H9 (cell line): Measurements from ENCODE around the gene GRWD1. TPM values are rescaled to one million over a fixed set of nuclear protein-coding genes. Genes with fewer than 3 reads are reported as not detected.

Source experiments
- DNase-seq: peaks from one replicate; pipeline ENCODE4 v3.0.0-alpha.2; 2017
- H2AFZ ChIP-seq: one replicate; pipeline ENCODE4 v1.6.1; 2013; ENCODE audit warnings: mild to moderate bottlenecking, low read length, control low read depth, moderate library complexity
- H2AK5ac ChIP-seq: 2 replicates; pipeline ENCODE4 v1.6.1; 2013; ENCODE audit warnings: low read length, control low read depth, mixed read lengths; ENCODE audit not compliant: insufficient read length
- H2BK120ac ChIP-seq: one replicate; pipeline ENCODE4 v1.6.1; 2013; ENCODE audit warnings: low read depth, mild to moderate bottlenecking, low read length, control low read depth, inconsistent platforms; ENCODE audit not compliant: poor library complexity, severe bottlenecking
- H2BK12ac ChIP-seq: 2 replicates; pipeline ENCODE4 v1.6.1; 2013; ENCODE audit warnings: low read length, control low read depth, mixed read lengths, low read depth; ENCODE audit not compliant: insufficient read length
- H2BK15ac ChIP-seq: 2 replicates; pipeline ENCODE4 v1.6.1; 2013; ENCODE audit warnings: low read depth, low read length, control low read depth
- H2BK20ac ChIP-seq: one replicate; pipeline ENCODE4 v1.6.1; 2013; ENCODE audit warnings: low read depth, mild to moderate bottlenecking, low read length, control low read depth, inconsistent platforms; ENCODE audit not compliant: poor library complexity, severe bottlenecking
- H2BK5ac ChIP-seq: 2 replicates; pipeline ENCODE4 v1.6.1; 2013; ENCODE audit warnings: low read length, control low read depth, mixed read lengths; ENCODE audit not compliant: insufficient read length
- H3K14ac ChIP-seq: 2 replicates; pipeline ENCODE4 v1.6.1; 2013; ENCODE audit warnings: low read length, control low read depth; ENCODE audit not compliant: insufficient read depth
- H3K18ac ChIP-seq: 2 replicates; pipeline ENCODE4 v1.6.1; 2013; ENCODE audit warnings: low read depth, mild to moderate bottlenecking, mixed read lengths, low read length, control low read depth; ENCODE audit not compliant: insufficient read length
- H3K23ac ChIP-seq: 2 replicates; pipeline ENCODE4 v1.6.1; 2013; ENCODE audit warnings: low read length, control low read depth, mixed read lengths, low read depth; ENCODE audit not compliant: insufficient read length
- H3K23me2 ChIP-seq: 2 replicates; pipeline ENCODE4 v1.6.1; 2013; ENCODE audit warnings: low read depth, mild to moderate bottlenecking, mixed read lengths, low read length, control low read depth; ENCODE audit not compliant: insufficient read length, poor library complexity, severe bottlenecking
- H3K27ac ChIP-seq: 2 replicates; pipeline ENCODE4 v1.5.1; 2013; ENCODE audit warnings: low read length, control low read depth, mixed read lengths, low read depth; ENCODE audit not compliant: insufficient read length
- H3K27me3 ChIP-seq: 2 replicates; pipeline ENCODE4 v1.6.1; 2013; ENCODE audit warnings: low read length, control low read depth, inconsistent platforms; ENCODE audit not compliant: insufficient read depth
- H3K4ac ChIP-seq: 2 replicates; pipeline ENCODE4 v1.6.1; 2013; ENCODE audit warnings: low read depth, mild to moderate bottlenecking, control low read depth, inconsistent platforms, low read length, moderate library complexity
- H3K4me1 ChIP-seq: 2 replicates; pipeline ENCODE4 v1.6.1; 2013; ENCODE audit warnings: low read length, control low read depth, inconsistent platforms; ENCODE audit not compliant: insufficient read depth
- H3K4me2 ChIP-seq: 2 replicates; pipeline ENCODE4 v1.6.1; 2013; ENCODE audit warnings: low read length, control low read depth, mixed read lengths; ENCODE audit not compliant: insufficient read length, insufficient read depth
- H3K56ac ChIP-seq: 2 replicates; pipeline ENCODE4 v1.6.1; 2013; ENCODE audit warnings: low read depth, mild to moderate bottlenecking, mixed read lengths, low read length, control low read depth; ENCODE audit not compliant: insufficient read length
- H3K79me1 ChIP-seq: 2 replicates; pipeline ENCODE4 v1.6.1; 2013; ENCODE audit warnings: low read depth, mild to moderate bottlenecking, moderate library complexity, low read length, control low read depth, inconsistent platforms; ENCODE audit not compliant: insufficient read depth, poor library complexity, severe bottlenecking
- H3K79me2 ChIP-seq: 2 replicates; pipeline ENCODE4 v1.6.1; 2013; ENCODE audit warnings: low read length, control low read depth, inconsistent platforms; ENCODE audit not compliant: insufficient read depth
- H3K9ac ChIP-seq: 2 replicates; pipeline ENCODE4 v1.6.1; 2013; ENCODE audit warnings: low read length, control low read depth, mixed read lengths; ENCODE audit not compliant: insufficient read length; ENCODE audit errors: extremely low read depth
- H3K9me3 ChIP-seq: one replicate; pipeline ENCODE4 v1.6.1; 2013; ENCODE audit warnings: low read depth, low read length, inconsistent platforms; ENCODE audit not compliant: control insufficient read depth
- H3T11ph ChIP-seq: one replicate; pipeline ENCODE4 v1.6.1; 2013; ENCODE audit warnings: mild to moderate bottlenecking, low read length, control low read depth, inconsistent platforms
- H4K20me1 ChIP-seq: one replicate; pipeline ENCODE4 v1.6.1; 2013; ENCODE audit not compliant: control insufficient read depth, insufficient read length, insufficient read depth
- H4K5ac ChIP-seq: 2 replicates; pipeline ENCODE4 v1.6.1; 2013; ENCODE audit warnings: low read depth, mild to moderate bottlenecking, mixed read lengths, low read length, control low read depth; ENCODE audit not compliant: insufficient read length
- H4K8ac ChIP-seq: replicated peaks from 2 replicates; pipeline ENCODE4 v1.6.1; 2013; ENCODE audit warnings: low read length, control low read depth, mixed read lengths, low read depth; ENCODE audit not compliant: insufficient read length
- H4K91ac ChIP-seq: 2 replicates; pipeline ENCODE4 v1.6.1; 2013; ENCODE audit warnings: low read depth, mild to moderate bottlenecking, moderate library complexity, mixed read lengths, low read length, control low read depth; ENCODE audit not compliant: insufficient read length
- H3K27ac Mint-ChIP-seq, 3 experiments: 2 replicates in 2 of 3; 3 replicates in 1 of 3; pipeline ENCODE4 v1.8.0; 2020 to 2021; ENCODE audit warnings: mixed read lengths in 3 of 3, mild to moderate bottlenecking in 1 of 3, moderate library complexity in 1 of 3
- H3K27me3 Mint-ChIP-seq: 2 replicates; pipeline ENCODE4 v1.8.0; 2021; ENCODE audit warnings: low read depth, mild to moderate bottlenecking, moderate library complexity, mixed read lengths
- H3K36me3 Mint-ChIP-seq, 3 experiments: 2 replicates in 2 of 3; 3 replicates in 1 of 3; pipeline ENCODE4 v1.8.0; 2020 to 2021; ENCODE audit warnings: low read depth in 3 of 3, mixed read lengths in 3 of 3; ENCODE audit not compliant: insufficient read depth in 1 of 3
- H3K4me1 Mint-ChIP-seq, 2 experiments: 2 replicates each; pipeline ENCODE4 v1.8.0; 2020; ENCODE audit warnings: mixed read lengths in 2 of 2
- H3K4me3 Mint-ChIP-seq, 2 experiments: 2 replicates in 1 of 2; 3 replicates in 1 of 2; pipeline ENCODE4 v1.8.0; 2020 to 2021; ENCODE audit warnings: mild to moderate bottlenecking in 2 of 2, mixed read lengths in 2 of 2, moderate library complexity in 1 of 2
- H3K9me3 Mint-ChIP-seq, 2 experiments: 2 replicates in 1 of 2; 3 replicates in 1 of 2; pipeline ENCODE4 v1.8.0; 2020; ENCODE audit warnings: mild to moderate bottlenecking in 2 of 2, mixed read lengths in 2 of 2, moderate library complexity in 1 of 2
- WGBS: extraction: QIAGEN DNeasy Blood & Tissue Kit; methylation state at CpG from one replicate; pipeline ENCODE4 v1.1.7; 2013; ENCODE audit warnings: missing lambda C conversion rate, low lambda C conversion rate, mixed read lengths; ENCODE audit not compliant: insufficient read length; ENCODE audit errors: extremely low coverage; 5-methylcytosine and 5-hydroxymethylcytosine counted together
- total RNA-seq: library from RNA; stranded (reverse); gene quantifications from 2 replicates; pipeline ENCODE4 v1.2.1, GENCODE V29; 2021
- TF ChIP-seq, protein P1 (sequence below): fragments of 200-600 bp; sonication (generic); conservative IDR thresholded peaks from 3 replicates; pipeline ENCODE4 v1.8.0; 2021; ENCODE audit warnings: antibody characterized with exemption, mild to moderate bottlenecking

The GRWD1 gene
- total RNA-seq, 1 experiment from 2014 or later: 92.0 TPM

DNA sequence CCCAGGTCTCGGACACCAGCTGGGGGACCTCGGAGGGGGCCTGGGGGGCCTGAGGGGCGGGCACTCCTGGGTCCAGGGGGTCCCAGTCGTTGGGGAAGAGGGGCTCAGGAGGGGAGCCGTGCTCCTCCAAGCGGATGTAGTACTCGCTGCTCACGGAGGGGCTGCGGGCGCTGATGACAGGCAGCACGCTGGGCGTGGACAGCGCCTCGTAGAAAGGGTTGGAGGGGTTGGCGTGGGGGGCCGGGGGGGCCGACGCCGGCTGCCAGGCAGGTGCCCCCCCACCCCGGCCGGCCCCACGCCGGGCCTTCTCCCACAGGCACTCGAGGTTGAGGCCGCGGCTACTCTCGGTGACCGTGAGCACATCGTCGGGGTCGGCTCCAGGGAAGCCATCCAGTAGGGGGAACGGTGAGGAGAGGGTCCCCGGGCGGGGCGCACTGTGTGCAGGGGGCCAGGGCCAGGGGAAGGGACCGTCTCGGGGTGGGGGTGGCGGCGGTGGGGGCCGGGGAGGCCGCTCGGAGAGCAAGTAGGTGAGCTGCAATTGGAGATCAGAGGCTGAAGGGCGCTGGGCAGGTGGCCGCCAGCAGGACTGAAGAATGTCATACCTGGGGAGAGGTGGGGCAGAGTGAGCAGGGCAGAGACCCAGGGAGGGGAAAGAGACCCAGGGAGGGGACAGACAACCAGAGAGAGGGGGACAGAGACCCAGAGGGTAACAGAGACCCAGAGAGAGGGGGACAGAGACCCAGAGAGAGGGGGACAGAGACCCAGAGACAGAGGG lies 53.7 kb downstream of the GRWD1 start:
- Histone ChIP-seq H3K14ac (no peak overlapping the region), H3K27ac (no peak overlapping the region), H3K18ac (no peak overlapping the region), H4K20me1 (no peaks in the 10 kb centered on the region), H3K56ac (no peak overlapping the region), H3K4ac (no peak overlapping the region), H3K4me2 (no peak overlapping the region), H2BK5ac (no peak overlapping the region), H3K27me3 (no peaks in the 10 kb centered on the region), H4K91ac (no peak overlapping the region), H3K9me3 (no peaks in the 10 kb centered on the region), H2AK5ac (no peak overlapping the region), H3K23me2 (peaks cover 12% of the 10 kb centered on the region), H3T11ph (no peak overlapping the region), H3K9ac (no peak overlapping the region), H4K8ac (no peak overlapping the region), H2BK15ac (no peak overlapping the region), H2BK12ac (no peak overlapping the region), H4K5ac (no peak overlapping the region), H3K4me1 (no peaks in the 10 kb centered on the region), H2BK20ac (no peak overlapping the region), H2BK120ac (no peak overlapping the region), H2AFZ (no peak overlapping the region), H3K79me1 (no peaks in the 10 kb centered on the region), H3K79me2 (no peaks in the 10 kb centered on the region), H3K23ac (no peak overlapping the region)
- H3K9me3 Mint-ChIP-seq: no peaks in the 10 kb centered on the region; a peak in 1 of 5 replicates
- peaks cover 11% of the 10 kb centered on the region for H3K27me3 Mint-ChIP-seq
- WGBS: no CpG with 5 or more reads among the region's 44 CpGs
- H3K36me3 Mint-ChIP-seq: peaks cover 0 to 6% (median 5%) of the 10 kb centered on the region in 3 experiments; a peak in 5 of 7 replicates
- no peak for DNase-seq
- peak overlapping the region in 1 of 2 experiments; percentile 48; a peak in 1 of 5 replicates for H3K4me3 Mint-ChIP-seq
- H3K4me1 Mint-ChIP-seq: peaks cover 11 to 31% of the 10 kb centered on the region in 2 experiments
- no peak overlapping the region for H3K27ac Mint-ChIP-seq
- TF ChIP-seq, protein P1, sequence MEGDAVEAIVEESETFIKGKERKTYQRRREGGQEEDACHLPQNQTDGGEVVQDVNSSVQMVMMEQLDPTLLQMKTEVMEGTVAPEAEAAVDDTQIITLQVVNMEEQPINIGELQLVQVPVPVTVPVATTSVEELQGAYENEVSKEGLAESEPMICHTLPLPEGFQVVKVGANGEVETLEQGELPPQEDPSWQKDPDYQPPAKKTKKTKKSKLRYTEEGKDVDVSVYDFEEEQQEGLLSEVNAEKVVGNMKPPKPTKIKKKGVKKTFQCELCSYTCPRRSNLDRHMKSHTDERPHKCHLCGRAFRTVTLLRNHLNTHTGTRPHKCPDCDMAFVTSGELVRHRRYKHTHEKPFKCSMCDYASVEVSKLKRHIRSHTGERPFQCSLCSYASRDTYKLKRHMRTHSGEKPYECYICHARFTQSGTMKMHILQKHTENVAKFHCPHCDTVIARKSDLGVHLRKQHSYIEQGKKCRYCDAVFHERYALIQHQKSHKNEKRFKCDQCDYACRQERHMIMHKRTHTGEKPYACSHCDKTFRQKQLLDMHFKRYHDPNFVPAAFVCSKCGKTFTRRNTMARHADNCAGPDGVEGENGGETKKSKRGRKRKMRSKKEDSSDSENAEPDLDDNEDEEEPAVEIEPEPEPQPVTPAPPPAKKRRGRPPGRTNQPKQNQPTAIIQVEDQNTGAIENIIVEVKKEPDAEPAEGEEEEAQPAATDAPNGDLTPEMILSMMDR: no peak
